Keratinocyte (primary cell): Measurements from ENCODE around the gene CTNND2. TPM values are rescaled to one million over a fixed set of nuclear protein-coding genes. Genes with fewer than 3 reads are reported as not detected.

ENCODE experiments used
- DNase-seq: peaks from one replicate; pipeline ENCODE4 v3.0.0-alpha.2; 2011; ENCODE audit warnings: low read depth, missing footprints, low spot score
- FAIRE-seq: peaks from 2 replicates; lab custom pipeline; 2011; peaks lifted over from hg19 to GRCh38; lab: Jason Lieb, UNC
- H2AFZ ChIP-seq: 2 replicates; pipeline ENCODE4 v1.6.0; 2012; ENCODE audit warnings: low read length, control low read depth, inconsistent platforms; ENCODE audit not compliant: control insufficient read depth
- H3K27ac ChIP-seq: 2 replicates; pipeline ENCODE4 v1.5.1; 2011; ENCODE audit warnings: low read length; ENCODE audit not compliant: control insufficient read depth, insufficient read depth
- H3K27me3 ChIP-seq: 3 replicates; pipeline ENCODE4 v1.6.0; 2011; ENCODE audit warnings: low read length; ENCODE audit not compliant: control insufficient read depth, insufficient read depth; ENCODE audit errors: extremely low read depth
- H3K36me3 ChIP-seq, 2 experiments: 2 replicates in 1 of 2; 3 replicates in 1 of 2; pipeline ENCODE4 v1.5.1; 2011; ENCODE audit warnings: low read length in 2 of 2, mild to moderate bottlenecking in 1 of 2; ENCODE audit not compliant: control insufficient read depth in 2 of 2, insufficient read depth in 2 of 2; ENCODE audit errors: extremely low read depth in 1 of 2
- H3K4me1 ChIP-seq: 3 replicates; pipeline ENCODE4 v1.5.1; 2011; ENCODE audit warnings: low read length; ENCODE audit not compliant: control insufficient read depth, insufficient read depth; ENCODE audit errors: extremely low read depth
- H3K4me2 ChIP-seq: 3 replicates; pipeline ENCODE4 v1.6.0; 2011; ENCODE audit warnings: low read depth, low read length; ENCODE audit not compliant: control insufficient read depth, insufficient read depth; ENCODE audit errors: extremely low read depth
- H3K4me3 ChIP-seq, 3 experiments: fragments of 200-600 bp in 1 of 3; sonication (generic) in 1 of 3; 2 replicates in 2 of 3; 3 replicates in 1 of 3; pipeline ENCODE4 v1.5.1; 2011 to 2016; ENCODE audit warnings: low read length in 3 of 3, mild to moderate bottlenecking in 3 of 3, control low read depth in 2 of 3, inconsistent platforms in 1 of 3, low read depth in 1 of 3, mixed read lengths in 1 of 3, mixed run types in 1 of 3, moderate library complexity in 1 of 3; ENCODE audit not compliant: control insufficient read depth in 2 of 3, insufficient read depth in 2 of 3; ENCODE audit errors: extremely low read depth in 1 of 3
- H3K79me2 ChIP-seq: 2 replicates; pipeline ENCODE4 v1.6.0; 2012; ENCODE audit warnings: low read length; ENCODE audit not compliant: control insufficient read depth, insufficient read depth
- H3K9ac ChIP-seq: 3 replicates; pipeline ENCODE4 v1.6.0; 2011; ENCODE audit warnings: low read length; ENCODE audit not compliant: control insufficient read depth, insufficient read depth; ENCODE audit errors: extremely low read depth
- H3K9me1 ChIP-seq: 3 replicates; pipeline ENCODE4 v1.6.0; 2011; ENCODE audit warnings: low read length; ENCODE audit not compliant: control insufficient read depth, insufficient read depth; ENCODE audit errors: extremely low read depth
- H3K9me3 ChIP-seq: 2 replicates; pipeline ENCODE4 v1.5.1; 2012; ENCODE audit warnings: low read depth, low read length; ENCODE audit not compliant: control insufficient read depth
- H4K20me1 ChIP-seq: 3 replicates; pipeline ENCODE4 v1.6.0; 2011; ENCODE audit warnings: low read length; ENCODE audit not compliant: control insufficient read depth, insufficient read depth; ENCODE audit errors: extremely low read depth
- CTCF ChIP-seq, 3 experiments: IDR thresholded peaks in 1 of 3; conservative IDR thresholded peaks in 1 of 3; optimal IDR thresholded peaks in 1 of 3; 2 replicates in 2 of 3; 3 replicates in 1 of 3; pipeline versions ENCODE3 to v1.5.1; 2011; ENCODE audit warnings: low read length in 3 of 3, mild to moderate bottlenecking in 3 of 3, moderate library complexity in 2 of 3, control low read depth in 1 of 3, inconsistent platforms in 1 of 3; ENCODE audit not compliant: insufficient read depth in 2 of 3; ENCODE audit errors: extremely low read depth in 1 of 3
- EZH2 ChIP-seq: IDR thresholded peaks from one replicate; pipeline ENCODE4 v1.6.1; 2012; ENCODE audit warnings: inconsistent platforms, mild to moderate bottlenecking, low read length, moderate library complexity
- dilution Hi-C: fragments of 300-500 bp; cut with MboI; formaldehyde crosslinking; loops from one replicate; pipeline ENCODE4 v1.7.0; 2020; ENCODE audit warnings: low sequenced_read_pairs; ENCODE audit not compliant: extremely low pct_ligation_motif_present
- polyA plus RNA-seq, 5 experiments: library from polyadenylated mRNA; depleted of rRNA in 3 of 5; stranded (reverse) in 3 of 5; stranded (forward) in 1 of 5; unstranded in 1 of 5; fragments of >200 nt; gene quantifications; 1 replicate in 1 of 5; 2 replicates in 3 of 5; 3 replicates in 1 of 5; pipeline versions ENCODE4 v1.2.1 to v1.2.3, GENCODE V29; 2011 to 2012; ENCODE audit warnings: missing spikeins in 2 of 5, low read depth in 1 of 5, low replicate concordance in 1 of 5

CTNND2 gene
- polyA plus RNA-seq, 1 donor (not counting 4 experiments of a cell fraction or from before 2014, with no cell fraction given) = not detected

GRCh38 chr5:11888221-11888620 is 16.0 kb downstream of the CTNND2 start:
- H3K9ac ChIP-seq = no peak overlapping the region
- DNase-seq (no peak), FAIRE-seq (no peak)
- H3K27ac ChIP-seq = no peak overlapping the region
- no peaks in the 10 kb centered on the region for H3K4me1 ChIP-seq
- H2AFZ ChIP-seq = no peak overlapping the region
- no peak overlapping the region for H3K4me2 ChIP-seq
- no peaks in the 10 kb centered on the region for H3K27me3 ChIP-seq
- no peaks in the 10 kb centered on the region for H4K20me1 ChIP-seq
- TF ChIP-seq EZH2 (no peak), CTCF (optimal IDR thresholded peaks at IDR 0.05 in 1 of 3, IDR thresholded peaks at IDR 0.05 in 1 of 3, conservative IDR thresholded peaks at IDR 0.05 in 1 of 3; ENCODE audit: extremely low read depth in 1 of 3, insufficient read depth in 2 of 3, low read length in 3 of 3) (no peak)
- no peaks in the 10 kb centered on the region for H3K79me2 ChIP-seq
- dilution Hi-C loops = no loop called here
- no peaks in the 10 kb centered on the region for H3K9me3 ChIP-seq
- no peaks in the 10 kb centered on the region for H3K36me3 ChIP-seq
- no peaks in the 10 kb centered on the region for H3K9me1 ChIP-seq
- H3K4me3 ChIP-seq = no peak overlapping the region

- Histone ChIP-seq H3K4me1 (no peaks in the 10 kb centered on the region), H3K36me3 (no peaks in the 10 kb centered on the region), H2AFZ (no peak overlapping the region), H3K9me1 (no peaks in the 10 kb centered on the region), H3K9ac (no peak overlapping the region), H3K27me3 (no peaks in the 10 kb centered on the region), H3K9me3 (no peaks in the 10 kb centered on the region), H3K4me3 (no peak overlapping the region), H3K79me2 (no peaks in the 10 kb centered on the region), H3K27ac (no peak overlapping the region), H3K4me2 (no peak overlapping the region), H4K20me1 (no peaks in the 10 kb centered on the region)
- dilution Hi-C loops = no loop called here
- TF ChIP-seq CTCF (optimal IDR thresholded peaks at IDR 0.05 in 1 of 3, IDR thresholded peaks at IDR 0.05 in 1 of 3, conservative IDR thresholded peaks at IDR 0.05 in 1 of 3; ENCODE audit: extremely low read depth in 1 of 3, insufficient read depth in 2 of 3, low read length in 3 of 3) (no peak), EZH2 (no peak)
- FAIRE-seq (no peak), DNase-seq (no peak)
Observed at GRCh38 chr5:11878814-11879213, 25.4 kb downstream of the CTNND2 start.
